Urothelium cell line (cell line): ENCODE results near the gene CCL16.
A peak's percentile ranks its signal among the peaks of the same experiment; 100 is the strongest.

Experiments
- DNase-seq: peaks from one replicate; pipeline ENCODE4 v3.0.0; 2011; ENCODE audit warnings: low spot score, mixed read lengths
- FAIRE-seq: peaks from 2 replicates; lab custom pipeline; 2011; peaks lifted over from hg19 to GRCh38; lab: Jason Lieb, UNC

Gene CCL16

GRCh38 chr17:35988164-35988563 lies 6.9 kb upstream of the CCL16 start:
- DNase-seq (no peak), FAIRE-seq (no peak)

DNA sequence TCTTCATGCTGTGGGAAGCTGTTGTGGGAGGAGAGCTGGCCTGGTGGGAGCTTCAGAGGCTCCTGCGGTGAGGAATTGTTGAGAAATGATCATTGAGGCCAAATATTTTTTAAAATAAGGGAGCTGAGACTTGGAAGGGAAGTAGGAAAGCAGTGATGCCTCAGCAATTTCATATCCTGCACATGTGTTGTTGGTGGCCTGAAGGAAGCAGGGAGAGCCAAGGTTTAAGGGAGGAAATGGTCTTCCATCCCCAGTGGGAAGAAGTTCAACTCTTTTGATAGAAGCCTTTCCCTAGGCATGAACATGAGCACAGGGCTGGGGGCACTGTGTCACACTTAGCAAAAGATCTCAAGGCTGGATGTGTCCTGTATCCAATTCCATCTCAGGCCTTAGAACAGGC lies 5.3 kb upstream of the CCL16 start, which contains the start of gene CCL14:
TSS of gene CCL14 (minus strand) at position 87 of the 400 bp plus-strand sequence. CDS start at position 7, 80 bp downstream.
- DNase-seq (no peak), FAIRE-seq (no peak)

DNA sequence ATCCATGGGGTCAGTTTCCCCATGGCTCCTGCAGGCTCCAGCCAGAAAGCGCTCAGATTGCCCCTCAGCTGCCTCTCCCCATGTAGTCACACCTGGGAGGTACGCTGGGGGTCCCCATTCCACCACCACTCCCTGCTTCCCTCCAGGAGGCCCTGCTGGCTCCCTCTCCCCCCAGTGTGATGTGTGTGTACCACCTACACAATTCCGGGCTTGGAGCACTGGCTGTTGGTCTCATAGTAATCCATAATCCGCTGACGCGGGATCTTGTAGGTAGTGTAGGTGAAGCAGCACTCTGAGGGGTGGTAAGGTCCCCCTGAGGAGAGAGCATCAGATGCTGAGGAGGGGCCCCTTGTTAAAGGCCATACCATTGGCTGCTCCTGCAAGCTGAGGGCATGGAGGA lies 2.8 kb upstream of the CCL16 start:
- no peak for FAIRE-seq
- DNase-seq, result no peak

DNA sequence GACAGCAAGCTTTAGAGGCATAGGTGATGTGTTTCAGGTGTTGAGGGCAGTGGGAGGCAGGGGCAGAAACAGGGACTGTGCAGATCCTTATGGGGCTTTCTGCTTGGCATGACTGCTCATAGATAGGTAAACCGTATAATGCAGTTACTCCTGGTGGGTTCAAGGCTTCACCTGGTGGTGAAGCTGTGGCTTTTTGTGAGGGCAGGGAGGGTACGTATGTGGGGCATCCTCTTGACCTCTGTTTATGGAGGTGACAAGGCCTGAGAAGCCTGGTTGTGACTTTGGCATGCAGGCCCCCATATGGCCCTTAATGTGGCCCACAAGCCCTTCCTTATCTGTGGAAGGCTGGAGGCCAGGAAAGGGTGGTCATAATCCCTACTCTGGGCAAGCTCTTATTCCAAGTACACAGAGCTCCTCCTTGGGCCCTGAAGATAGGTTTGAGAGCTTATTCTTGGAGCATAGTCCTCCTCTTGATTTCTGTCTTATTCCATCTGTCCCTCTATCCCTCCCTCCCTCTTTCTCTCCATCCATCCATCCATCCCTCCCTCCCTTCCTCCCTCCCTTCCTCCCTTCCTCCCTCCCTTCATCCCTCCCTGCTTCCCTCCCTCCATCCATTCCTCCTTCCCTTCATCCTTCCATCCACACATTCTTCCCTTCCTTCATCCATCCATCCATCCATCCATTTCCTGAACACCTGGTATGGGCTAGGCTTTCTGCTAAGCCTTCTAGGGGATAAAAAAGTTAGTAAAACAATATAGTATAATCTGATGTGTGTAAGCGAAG lies 1.3 kb upstream of the CCL16 start:
- FAIRE-seq (no peak), DNase-seq (no peak)

DNA sequence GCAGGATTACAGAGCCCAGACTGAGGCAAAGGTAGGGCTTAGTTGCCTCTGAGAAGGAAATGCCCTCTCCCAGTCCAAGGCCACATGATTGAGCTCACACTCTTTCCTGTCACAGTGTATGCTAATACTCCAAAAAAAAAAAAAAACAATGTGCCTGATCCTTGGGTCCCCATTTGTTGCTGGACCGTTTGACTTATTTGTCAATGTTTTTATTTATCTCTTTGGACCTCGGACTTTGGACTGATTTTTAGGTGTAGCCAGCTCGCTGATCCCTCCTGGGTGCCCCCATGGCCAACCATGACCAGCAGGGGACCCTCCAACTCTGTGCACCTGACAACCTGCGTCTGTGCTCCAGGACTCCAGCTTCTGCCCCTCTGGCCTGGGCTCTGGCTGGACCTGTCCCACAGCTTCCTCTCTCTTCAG lies 622 bp upstream of the CCL16 start:
- FAIRE-seq (no peak), DNase-seq (no peak)

GRCh38 chr17:35978346-35978745 lies 3.0 kb downstream of the CCL16 start:
- FAIRE-seq (no peak), DNase-seq (no peak)

DNA sequence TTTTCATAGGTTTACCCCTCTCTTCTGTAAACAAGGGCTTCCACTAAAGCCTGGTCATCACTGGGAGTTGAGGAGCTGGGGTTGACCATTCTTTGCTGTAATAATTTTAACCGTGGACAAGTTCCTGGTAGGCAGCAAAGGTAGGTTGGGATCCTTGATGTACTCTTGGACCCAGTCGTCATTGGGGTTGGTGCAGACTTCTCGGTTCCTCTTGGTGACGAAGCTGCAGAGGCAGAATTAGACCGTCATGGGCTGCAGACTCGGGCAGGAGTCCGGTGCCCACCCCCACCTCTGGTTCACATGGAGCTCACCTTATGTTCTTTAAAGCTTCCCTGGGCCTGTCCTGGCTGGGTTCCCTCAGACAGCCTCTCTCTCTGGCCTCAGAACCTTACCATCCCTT lies 3.8 kb downstream of the CCL16 start:
- DNase-seq (no peak), FAIRE-seq (no peak)

DNA sequence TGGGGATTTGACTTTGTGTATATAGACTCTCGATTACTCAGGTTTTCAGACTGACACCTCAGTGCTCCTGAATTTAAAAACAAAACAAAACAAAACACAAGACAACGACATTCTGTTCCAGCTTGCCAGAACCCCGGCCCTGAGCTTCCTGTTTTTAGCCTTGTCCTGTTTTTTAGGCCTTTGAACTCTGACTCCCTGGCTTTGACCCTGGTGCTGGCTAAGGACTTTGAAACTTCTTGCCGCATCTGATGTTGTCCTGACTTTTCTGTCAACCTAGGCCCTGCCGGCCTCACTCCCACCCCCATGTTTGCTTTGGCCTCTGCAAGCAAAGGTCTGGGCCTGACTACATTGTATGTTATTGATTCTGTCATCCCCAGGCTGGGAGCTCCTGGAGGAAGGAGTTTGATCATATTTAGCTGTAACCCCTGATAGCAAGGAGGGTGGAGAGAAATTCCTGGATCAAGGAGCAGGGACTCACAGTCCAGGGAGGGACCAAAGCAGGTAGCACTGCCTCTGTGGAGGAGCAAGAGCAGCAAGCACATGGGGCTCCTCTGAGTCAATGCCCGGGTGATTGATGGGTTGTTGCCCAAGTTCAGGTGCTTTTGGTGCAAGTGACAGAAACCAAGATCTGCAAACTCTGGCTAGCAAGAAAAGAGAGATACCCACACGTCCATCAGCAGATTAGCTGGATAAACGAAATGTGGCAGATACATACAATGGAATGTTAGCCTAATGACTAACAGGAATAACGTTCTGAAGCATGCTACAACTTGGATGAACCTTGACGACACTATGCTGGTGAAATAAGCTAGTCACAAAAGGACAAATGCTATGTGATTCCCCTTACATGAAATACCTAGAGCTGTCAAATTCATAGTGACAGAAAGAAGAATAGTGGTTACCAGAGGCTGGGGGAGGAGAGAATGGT lies 7.7 kb downstream of the CCL16 start:
- no peak for DNase-seq
- no peak for FAIRE-seq

DNA sequence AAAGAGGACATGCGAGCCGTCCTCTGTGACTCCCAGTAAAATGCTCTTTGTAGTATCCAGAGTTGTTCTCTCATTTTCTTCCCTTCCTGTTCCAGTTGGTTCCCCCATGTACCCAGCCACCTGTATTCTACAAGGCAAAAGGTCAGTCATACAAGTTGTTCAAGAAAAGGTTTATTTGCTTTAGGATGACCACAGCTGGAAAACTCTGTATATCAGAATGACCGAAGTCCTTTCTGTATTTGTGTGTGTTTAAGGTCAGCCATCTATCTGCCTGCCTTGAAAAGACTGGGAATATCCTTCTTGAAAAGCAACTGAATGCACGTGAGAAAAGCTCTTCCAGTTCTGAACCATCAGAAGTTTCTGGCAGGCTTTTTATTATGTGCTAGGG lies 8.4 kb downstream of the CCL16 start:
- FAIRE-seq (no peak), DNase-seq (no peak)

GRCh38 chr17:35972535-35972934 lies 8.8 kb downstream of the CCL16 start:
- no peak for FAIRE-seq
- no peak for DNase-seq

DNA sequence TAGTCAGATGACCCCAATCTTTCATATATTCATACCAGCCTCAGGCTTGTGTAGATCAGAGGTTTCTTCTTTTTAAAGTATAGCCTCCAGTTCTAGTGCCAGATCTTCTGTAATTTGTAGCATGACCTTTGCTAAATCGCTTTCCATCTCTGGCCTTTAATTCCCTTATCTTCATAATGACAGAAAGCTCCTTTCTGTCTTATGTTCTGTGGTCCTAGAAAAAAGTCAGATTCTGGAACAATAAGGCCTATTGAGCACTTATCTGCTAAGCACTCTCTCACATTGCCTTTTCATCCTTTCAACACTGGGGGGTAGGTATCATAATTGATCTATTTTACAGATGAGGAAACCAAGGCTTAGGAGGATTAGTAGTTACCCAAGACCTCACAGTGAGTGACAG lies 9.2 kb downstream of the CCL16 start:
- FAIRE-seq, result no peak
- no peak for DNase-seq

DNA sequence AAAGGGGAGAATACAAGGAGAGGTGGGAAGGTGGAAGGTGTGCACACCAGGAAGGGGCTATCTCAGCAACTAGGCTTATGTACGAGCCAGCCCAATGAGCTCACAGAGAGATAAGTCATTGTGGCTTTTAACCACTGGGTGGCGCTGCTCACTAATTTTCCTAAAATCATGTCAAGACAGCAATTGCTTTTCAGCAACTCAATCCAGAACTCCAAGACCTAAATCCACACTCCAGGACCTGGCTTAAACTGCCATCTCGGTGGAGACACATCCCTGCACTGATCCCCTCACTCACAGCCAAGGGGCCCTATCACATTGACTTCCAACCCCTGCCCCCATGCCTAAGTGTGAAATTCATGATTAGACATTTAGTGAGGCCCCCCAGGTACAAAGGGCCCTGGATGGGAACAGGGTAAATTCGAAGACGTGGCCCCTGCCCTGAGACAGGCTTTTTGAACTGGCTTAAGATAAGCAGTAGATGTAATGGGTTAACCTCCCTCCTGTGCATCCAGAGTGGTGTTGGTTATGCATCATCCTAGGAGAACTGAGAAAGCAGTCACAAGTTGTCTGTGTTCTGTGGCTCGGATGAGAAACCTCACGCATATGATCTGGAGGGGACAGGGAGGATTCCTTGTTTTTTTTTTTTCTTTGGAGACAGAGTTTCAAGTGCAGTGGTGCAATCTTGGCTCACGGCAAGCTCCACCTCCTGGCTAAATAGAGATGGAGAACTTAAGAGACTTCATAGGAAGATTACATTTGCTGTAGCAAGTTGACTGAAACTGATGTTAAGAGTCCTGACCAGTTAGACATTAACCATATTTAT lies 11.5 kb downstream of the CCL16 start:
- FAIRE-seq (no peak), DNase-seq (peak; percentile 74)

GRCh38 chr17:35968520-35969054 lies 12.7 kb downstream of the CCL16 start:
- DNase-seq (no peak), FAIRE-seq (no peak)

DNA sequence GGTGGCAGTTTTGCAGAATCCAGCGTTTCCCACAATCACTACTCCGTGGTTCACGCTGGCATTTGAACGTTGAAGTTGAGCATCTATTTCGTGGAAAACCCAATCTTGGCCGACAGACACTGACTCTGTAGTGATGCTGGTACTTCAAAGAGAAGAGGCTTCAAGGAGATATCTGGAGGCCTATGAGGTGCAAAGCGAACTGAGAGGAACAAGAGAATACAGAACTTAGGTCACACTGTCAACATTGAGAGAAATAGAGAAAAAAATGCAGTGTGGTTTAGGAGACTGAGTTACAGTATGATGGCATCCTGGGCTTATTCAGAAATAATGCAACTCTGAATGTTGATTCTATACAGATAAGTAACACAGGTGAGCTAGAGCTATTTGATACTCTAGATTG lies 16.0 kb downstream of the CCL16 start:
- FAIRE-seq, result no peak
- DNase-seq, result no peak

DNA sequence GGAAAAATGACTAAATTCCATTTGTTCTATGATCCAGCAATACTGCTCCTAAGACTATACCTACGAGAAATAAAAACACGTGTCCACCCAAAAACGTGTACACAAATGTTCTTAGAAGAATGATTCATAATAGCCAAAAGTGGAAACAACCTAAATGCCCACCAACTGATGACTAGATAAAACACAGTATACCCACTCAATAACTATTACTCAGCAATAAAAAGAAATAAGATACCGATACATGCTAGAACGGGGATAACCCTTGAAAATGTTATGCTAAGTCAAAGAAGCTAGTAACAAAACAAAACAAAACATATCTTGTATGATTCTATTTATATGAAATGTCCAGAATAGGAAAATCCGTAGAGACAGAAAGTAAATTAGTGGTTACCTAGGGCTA lies 17.6 kb downstream of the CCL16 start:
- no peak for FAIRE-seq
- DNase-seq, result no peak

GRCh38 chr17:35953720-35954119 lies 27.6 kb downstream of the CCL16 start:
- FAIRE-seq (no peak), DNase-seq (no peak)

DNA sequence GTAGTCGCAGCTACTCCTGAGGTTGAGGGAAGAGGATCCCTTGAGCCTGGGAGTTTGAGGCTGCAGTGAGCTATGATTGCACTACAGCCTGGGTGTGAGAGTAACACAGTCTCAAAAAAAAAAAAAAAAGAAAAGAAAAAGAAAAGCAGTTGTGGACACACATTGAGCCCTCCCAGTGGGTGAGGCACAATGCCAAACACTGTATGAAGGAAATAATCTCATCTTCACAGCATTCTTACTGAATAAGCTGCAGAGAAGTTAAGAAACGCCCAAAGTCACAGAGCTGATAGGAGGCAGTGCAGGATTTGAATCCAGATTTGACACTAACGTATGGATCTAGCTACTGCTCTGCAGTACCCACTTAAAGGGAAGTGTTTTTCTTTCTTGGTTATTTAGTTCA lies 31.9 kb downstream of the CCL16 start:
- DNase-seq (no peak), FAIRE-seq (no peak)

DNA sequence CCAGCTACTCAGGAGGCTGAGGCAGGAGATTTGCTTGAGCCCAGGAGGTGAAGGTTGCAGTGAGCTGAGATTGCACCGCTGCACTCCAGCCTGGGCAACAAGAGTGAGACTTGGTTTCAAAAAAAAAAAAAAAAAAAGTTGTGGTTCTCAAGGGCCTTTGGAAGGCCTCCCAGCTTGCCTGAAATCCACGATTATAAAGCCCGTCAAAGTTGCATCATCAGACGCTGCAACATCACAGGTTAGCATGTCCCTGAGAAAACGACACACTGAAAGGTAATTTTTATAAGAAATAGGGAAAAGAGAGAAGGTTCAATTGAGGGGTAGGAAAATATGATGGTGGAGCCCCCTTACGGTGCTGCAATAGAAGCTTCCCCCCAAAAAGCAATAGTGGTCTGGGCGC lies 33.2 kb downstream of the CCL16 start:
- no peak for DNase-seq
- no peak for FAIRE-seq

- FAIRE-seq, result no peak
- peak; percentile 63 for DNase-seq
These were observed 34.1 kb downstream of the CCL16 start for GRCh38 chr17:35947156-35947585.

DNA sequence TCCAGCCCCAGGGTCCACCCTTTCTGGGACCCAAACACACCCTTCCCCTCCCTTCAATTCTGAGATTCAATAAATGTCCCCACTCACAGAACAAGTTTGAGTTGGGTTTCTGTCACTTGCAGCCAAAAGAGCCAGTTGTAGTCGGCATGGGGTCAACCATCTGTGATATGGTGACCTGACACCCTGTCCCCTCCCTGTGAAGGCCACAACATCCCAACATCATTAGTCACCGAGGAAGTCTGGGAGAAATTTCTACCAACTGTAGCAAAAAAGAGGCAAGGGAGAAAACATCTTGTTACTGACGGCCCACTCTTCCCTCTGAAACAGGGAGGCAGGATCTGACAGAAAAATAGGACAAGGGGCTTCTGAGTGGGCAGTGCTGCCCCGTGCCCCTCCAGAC lies 37.1 kb downstream of the CCL16 start:
- DNase-seq (no peak), FAIRE-seq (no peak)

GRCh38 chr17:35943537-35943936 lies 37.8 kb downstream of the CCL16 start, which contains the start of gene LYZL6:
LYZL6 (minus strand) TSS chr17:35943713; CDS start chr17:35939356, 4,357 bp downstream.
- FAIRE-seq, result no peak

More at GRCh38 chr17:35943537-35943936, 37.8 kb downstream of the CCL16 start, which contains the start of gene LYZL6:
- no peak for DNase-seq
